ENCODE results near the gene EDC3. TPM values are rescaled to one million over a fixed set of nuclear protein-coding genes. Genes with fewer than 3 reads are reported as not detected.

EDC3 gene
- total and polyA plus RNA-seq, 9 of the 15 experiments (the other 6 are each of a cell fraction or from before 2014, with no cell fraction given), result 11.7 to 63.9 (median 32.8) TPM

DNA sequence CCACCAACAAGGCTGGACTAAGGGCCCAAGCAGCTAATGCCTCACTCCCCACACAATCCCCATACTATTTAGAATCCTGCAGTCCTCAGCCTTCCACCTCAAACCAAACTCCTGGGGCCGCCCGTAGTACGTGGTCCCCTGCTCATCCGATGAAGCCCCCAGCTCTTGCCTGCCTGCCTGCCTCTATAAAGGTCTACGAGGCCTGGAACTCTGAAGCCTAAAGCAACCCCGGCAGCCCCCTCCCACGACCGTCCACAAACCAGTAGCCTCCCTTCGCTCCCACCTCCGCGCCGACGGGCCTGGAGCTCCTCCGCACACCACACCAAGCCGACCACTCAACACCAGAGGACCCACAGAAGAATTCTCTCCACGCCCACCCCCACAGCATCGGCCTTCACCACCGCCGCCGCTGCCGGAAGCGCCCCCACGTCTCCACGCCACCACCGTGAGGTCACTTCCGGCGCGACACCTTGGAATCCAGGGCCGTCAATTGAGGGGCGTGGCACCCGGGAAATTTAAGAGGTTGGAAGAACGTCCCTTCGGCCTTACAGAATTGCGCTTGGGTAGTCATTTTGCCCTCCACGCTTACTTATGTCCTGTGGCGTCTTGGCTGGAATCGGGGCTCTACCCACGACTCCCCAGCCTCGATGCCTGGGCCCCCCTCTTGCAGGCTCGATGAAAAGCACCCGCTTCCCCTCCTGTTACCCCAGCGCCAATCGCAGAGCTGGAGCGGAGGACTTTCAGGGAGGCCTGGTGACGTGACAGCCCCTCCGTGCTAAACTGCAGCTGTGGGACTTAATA, at the start of gene EDC3 (continued):
- TF ChIP-seq ZNF408 (CRISPR knock-in tag; IDR thresholded peaks at IDR 0.05; ENCODE audit: low read depth), result no peak
- no peak for TF ChIP-seq ZNF143 (CRISPR knock-in tag; IDR thresholded peaks at IDR 0.05)
- TF ChIP-seq KAT2B (IDR thresholded peaks at IDR 0.05; ENCODE audit: low read depth, low read length), result no peak
- no peak for TF ChIP-seq RBM34 (IDR thresholded peaks at IDR 0.05; ENCODE audit: borderline replicate concordance, insufficient read depth, low read length)
- no peak for TF ChIP-seq ZNF444 (CRISPR knock-in tag; IDR thresholded peaks at IDR 0.05)
- TF ChIP-seq TAL1 (IDR thresholded peaks at IDR 0.05), result no peak
- TF ChIP-seq NCOA6 (IDR thresholded peaks at IDR 0.05), result no peak
- TF ChIP-seq ZNF121 (CRISPR knock-in tag; conservative IDR thresholded peaks at IDR 0.05), result no peak
- peak; percentile 4; the same call in 1 of the 2 replicates for TF ChIP-seq BCOR (IDR thresholded peaks at IDR 0.05)
- no peak for TF ChIP-seq HMG20A (CRISPR knock-in tag; conservative IDR thresholded peaks at IDR 0.05)
- peak; percentile 83 for TF ChIP-seq POLR2B (IDR thresholded peaks at IDR 0.05; ENCODE audit: low read depth, partially characterized antibody)
- TF ChIP-seq, protein P1, sequence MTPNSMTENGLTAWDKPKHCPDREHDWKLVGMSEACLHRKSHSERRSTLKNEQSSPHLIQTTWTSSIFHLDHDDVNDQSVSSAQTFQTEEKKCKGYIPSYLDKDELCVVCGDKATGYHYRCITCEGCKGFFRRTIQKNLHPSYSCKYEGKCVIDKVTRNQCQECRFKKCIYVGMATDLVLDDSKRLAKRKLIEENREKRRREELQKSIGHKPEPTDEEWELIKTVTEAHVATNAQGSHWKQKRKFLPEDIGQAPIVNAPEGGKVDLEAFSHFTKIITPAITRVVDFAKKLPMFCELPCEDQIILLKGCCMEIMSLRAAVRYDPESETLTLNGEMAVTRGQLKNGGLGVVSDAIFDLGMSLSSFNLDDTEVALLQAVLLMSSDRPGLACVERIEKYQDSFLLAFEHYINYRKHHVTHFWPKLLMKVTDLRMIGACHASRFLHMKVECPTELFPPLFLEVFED (CRISPR knock-in tag; conservative IDR thresholded peaks at IDR 0.05), result peak; percentile 35; the same call in 1 of the 2 replicates
- TF ChIP-seq GMEB1 (CRISPR knock-in tag; IDR thresholded peaks at IDR 0.05), result peak; percentile 82
- TF ChIP-seq SMARCC2 (IDR thresholded peaks at IDR 0.05; ENCODE audit: low read depth), result no peak
- no peak for TF ChIP-seq THRAP3 (IDR thresholded peaks at IDR 0.05; ENCODE audit: borderline replicate concordance)
- TF ChIP-seq E4F1 (CRISPR knock-in tag; IDR thresholded peaks at IDR 0.05; ENCODE audit: borderline replicate concordance), result no peak
- TF ChIP-seq PTTG1 (tag; IDR thresholded peaks at IDR 0.05; ENCODE audit: low read depth), result no peak
- TF ChIP-seq ZNF354B (CRISPR knock-in tag; IDR thresholded peaks at IDR 0.05), result no peak
- no peak for TF ChIP-seq MITF (IDR thresholded peaks at IDR 0.05)
- peak; percentile 65 for TF ChIP-seq TAF1 (IDR thresholded peaks at IDR 0.05; ENCODE audit: control insufficient read depth, extremely low read depth, insufficient read depth, low read length, severe bottlenecking)
- peak; percentile 65 for TF ChIP-seq MAX (CRISPR knock-in tag; IDR thresholded peaks at IDR 0.05)
- TF ChIP-seq ZNF197 (CRISPR knock-in tag; IDR thresholded peaks at IDR 0.05; ENCODE audit: low read depth), result no peak

All from K562 (cell line).